DND-41 (cell line): ENCODE measurements around the gene ZBTB12.

ENCODE experiments used
- CTCF ChIP-seq: IDR thresholded peaks from 2 replicates; pipeline ENCODE4 v1.5.1; 2012; ENCODE audit warnings: borderline replicate concordance, low read length, moderate library complexity, mild to moderate bottlenecking; ENCODE audit not compliant: poor library complexity, severe bottlenecking; ENCODE audit errors: extremely low read depth
- EZH2 ChIP-seq: IDR thresholded peaks from 3 replicates; pipeline ENCODE4 v1.6.1; 2012; ENCODE audit warnings: borderline replicate concordance, low read depth, mild to moderate bottlenecking, moderate library complexity, low read length, inconsistent platforms; ENCODE audit not compliant: severe bottlenecking

- TF ChIP-seq CTCF (no peak), EZH2 (no peak)
These were observed 17.9 kb upstream of the ZBTB12 start for GRCh38 chr6:31919624-31920303.
